Measurements from ENCODE around the gene ABHD11. TPM values are rescaled to one million over a fixed set of nuclear protein-coding genes. Genes with fewer than 3 reads are reported as not detected.

The ABHD11 gene
- total RNA-seq, 1 experiment from 2014 or later: 67.7 TPM

DNA sequence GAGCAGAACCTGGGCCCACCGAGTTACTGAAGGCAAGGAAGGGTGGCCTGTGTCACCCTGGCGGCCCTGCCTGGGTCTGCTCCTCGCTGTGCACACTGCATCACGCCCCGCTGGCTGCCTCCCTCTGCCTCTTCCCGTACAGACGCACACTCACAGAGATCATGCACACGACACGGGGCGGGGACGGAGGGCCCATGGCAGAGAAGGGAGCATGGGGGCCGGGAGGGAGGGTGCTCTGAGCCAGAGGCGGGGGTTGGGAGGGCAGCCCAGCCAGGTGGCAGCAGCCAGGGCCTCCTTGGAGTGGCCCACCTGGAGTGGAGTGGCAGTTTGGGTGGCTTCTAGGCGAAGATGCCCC is 38.6 kb downstream of the ABHD11 start:
- Mint-ChIP-seq H3K4me1 (ENCODE audit: low read depth, unreplicated experiment) (no peaks in the 10 kb centered on the region), H3K4me3 (ENCODE audit: low read depth, unreplicated experiment) (no peak overlapping the region), H3K27me3 (ENCODE audit: unreplicated experiment) (no peaks in the 10 kb centered on the region), H3K36me3 (ENCODE audit: insufficient read depth, unreplicated experiment) (peaks cover 64% of the 10 kb centered on the region), H3K9me3 (ENCODE audit: low read depth, unreplicated experiment) (no peaks in the 10 kb centered on the region), H3K27ac (ENCODE audit: unreplicated experiment) (no peak overlapping the region)
- no peak for DNase-seq
- no peak for TF ChIP-seq CTCF (IDR thresholded peaks at IDR 0.05; ENCODE audit: unreplicated experiment)
- BruUV-seq (replicated peaks): no TSS peak
- CTCF ChIA-PET: no interaction called here
- intact Hi-C loops (cut with micrococcal nuclease; ENCODE audit: unreplicated experiment): no loop called here

GRCh38 chr7:73699370-73700068 is 39.1 kb downstream of the ABHD11 start:
- Mint-ChIP-seq H3K27ac (ENCODE audit: unreplicated experiment) (no peak overlapping the region), H3K36me3 (ENCODE audit: insufficient read depth, unreplicated experiment) (peaks cover 60% of the 10 kb centered on the region)
- CTCF ChIA-PET: no interaction called here

DNA sequence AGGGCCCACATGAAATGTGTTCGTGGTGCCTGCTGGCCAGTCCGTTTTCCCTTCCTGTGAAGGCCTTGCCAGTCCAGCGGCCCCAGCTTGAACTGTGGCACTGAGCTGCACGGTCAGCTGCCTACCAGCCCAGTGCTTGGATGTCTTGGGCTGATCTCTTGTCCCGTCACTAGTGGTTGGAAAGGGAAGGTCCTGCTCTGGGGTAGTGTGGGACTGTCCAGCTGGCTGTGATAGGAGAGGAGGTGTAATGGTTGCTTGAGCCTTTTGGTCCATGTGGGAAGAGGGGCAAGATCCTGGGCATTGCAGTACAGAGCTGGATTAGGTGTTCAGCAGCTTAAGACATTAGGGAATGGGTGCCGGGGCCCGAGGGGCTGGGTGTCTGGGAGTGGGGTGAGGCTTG is 40.2 kb downstream of the ABHD11 start:
- Mint-ChIP-seq H3K27ac (ENCODE audit: unreplicated experiment) (no peak overlapping the region), H3K4me3 (ENCODE audit: low read depth, unreplicated experiment) (no peak overlapping the region), H3K4me1 (ENCODE audit: low read depth, unreplicated experiment) (no peaks in the 10 kb centered on the region), H3K36me3 (ENCODE audit: insufficient read depth, unreplicated experiment) (peaks cover 63% of the 10 kb centered on the region), H3K27me3 (ENCODE audit: unreplicated experiment) (no peaks in the 10 kb centered on the region), H3K9me3 (ENCODE audit: low read depth, unreplicated experiment) (no peaks in the 10 kb centered on the region)
- no TSS peak for BruUV-seq (replicated peaks)
- DNase-seq: no peak
- no peak for TF ChIP-seq CTCF (IDR thresholded peaks at IDR 0.05; ENCODE audit: unreplicated experiment)
- CTCF ChIA-PET: no interaction called here
- intact Hi-C loops (cut with micrococcal nuclease; ENCODE audit: unreplicated experiment): no loop called here

More at GRCh38 chr7:73699370-73700068, 39.1 kb downstream of the ABHD11 start:
- no peaks in the 10 kb centered on the region for H3K9me3 Mint-ChIP-seq (ENCODE audit: low read depth, unreplicated experiment)
- intact Hi-C loops (cut with micrococcal nuclease; ENCODE audit: unreplicated experiment): no loop called here
- no peak for TF ChIP-seq CTCF (IDR thresholded peaks at IDR 0.05; ENCODE audit: unreplicated experiment)
- no peak for DNase-seq
- H3K4me3 Mint-ChIP-seq (ENCODE audit: low read depth, unreplicated experiment): no peak overlapping the region
- H3K27me3 Mint-ChIP-seq (ENCODE audit: unreplicated experiment): no peaks in the 10 kb centered on the region
- BruUV-seq (replicated peaks): no TSS peak
- no peaks in the 10 kb centered on the region for H3K4me1 Mint-ChIP-seq (ENCODE audit: low read depth, unreplicated experiment)

- H3K36me3 Mint-ChIP-seq (ENCODE audit: insufficient read depth, unreplicated experiment): peaks cover 51% of the 10 kb centered on the region
- no peak overlapping the region for H3K27ac Mint-ChIP-seq (ENCODE audit: unreplicated experiment)
Observed at GRCh38 chr7:73696372-73696771, 42.2 kb downstream of the ABHD11 start.

More at GRCh38 chr7:73696372-73696771, 42.2 kb downstream of the ABHD11 start:
- H3K27me3 Mint-ChIP-seq (ENCODE audit: unreplicated experiment): no peaks in the 10 kb centered on the region
- H3K9me3 Mint-ChIP-seq (ENCODE audit: low read depth, unreplicated experiment): no peaks in the 10 kb centered on the region
- no peak for DNase-seq
- BruUV-seq (replicated peaks): no TSS peak
- CTCF ChIA-PET: interaction anchor here (0.5 kb wide), 1 partner anchor 26 kb away, joined by 3 read pairs; no protein-coding TSS in a partner anchor
- TF ChIP-seq CTCF (IDR thresholded peaks at IDR 0.05; ENCODE audit: unreplicated experiment): no peak
- H3K4me3 Mint-ChIP-seq (ENCODE audit: low read depth, unreplicated experiment): no peak overlapping the region
- intact Hi-C loops (cut with micrococcal nuclease; ENCODE audit: unreplicated experiment): no loop called here
- no peaks in the 10 kb centered on the region for H3K4me1 Mint-ChIP-seq (ENCODE audit: low read depth, unreplicated experiment)

All from Calu3 (cell line).